ENCODE data around the gene DAND5.
"Not testable (repeated sequence)": the region's sequence is repeated elsewhere in the genome, so short reads cannot be mapped to it uniquely, and the experiment has no call there.

Gene DAND5

GRCh38 chr19:12946092-12946721 lies 23.2 kb upstream of the DAND5 start:
- peak; percentile 74 to 84 for DNase-seq

GRCh38 chr19:12946731-12947496 lies 22.5 kb upstream of the DAND5 start:
- no peak for DNase-seq

GRCh38 chr19:12947702-12948611 lies 21.4 kb upstream of the DAND5 start:
- no peak for DNase-seq

- no peak for DNase-seq
These were observed 20.6 kb upstream of the DAND5 start for GRCh38 chr19:12948612-12949362.

GRCh38 chr19:12949363-12950283 lies 19.8 kb upstream of the DAND5 start:
- DNase-seq, result no peak

GRCh38 chr19:12952050-12952449 lies 17.3 kb upstream of the DAND5 start:
- DNase-seq, result not testable (repeated sequence)

- DNase-seq, result peak; percentile 71 to 90
These were observed 16.8 kb upstream of the DAND5 start for GRCh38 chr19:12952488-12953137.

- peak; percentile 93 to 95 for DNase-seq
These were observed 16.1 kb upstream of the DAND5 start for GRCh38 chr19:12953138-12953798.

GRCh38 chr19:12953799-12954611 lies 15.4 kb upstream of the DAND5 start:
- peak; percentile 78 to 81 for DNase-seq

- DNase-seq, result no peak
These were observed 14.8 kb upstream of the DAND5 start for GRCh38 chr19:12954612-12954962.

- not testable (repeated sequence) for DNase-seq
These were observed 13.8 kb upstream of the DAND5 start for GRCh38 chr19:12955575-12955974.

GRCh38 chr19:12955996-12956395 lies 13.4 kb upstream of the DAND5 start:
- no peak for DNase-seq

- DNase-seq, result peak; percentile 40 to 81
These were observed 12.7 kb upstream of the DAND5 start, which contains the start of gene GADD45GIP1 for GRCh38 chr19:12956446-12957388. Gene GADD45GIP1 (minus strand): TSS chr19:12957223. CDS start chr19:12957212, 11 bp downstream.

GRCh38 chr19:12957389-12957952 lies 11.9 kb upstream of the DAND5 start:
- DNase-seq, result not testable (repeated sequence)

GRCh38 chr19:12959481-12959880 lies 9.9 kb upstream of the DAND5 start:
- no peak for DNase-seq

- peak; percentile 63 to 90 for DNase-seq
These were observed 4.2 kb upstream of the DAND5 start for GRCh38 chr19:12965017-12965811.

GRCh38 chr19:12965812-12966135 lies 3.6 kb upstream of the DAND5 start:
- DNase-seq, result no peak
